Endothelial cell of umbilical vein (primary cell): ENCODE data around the gene DEFB113. TPM values are rescaled to one million over a fixed set of nuclear protein-coding genes. Genes with fewer than 3 reads are reported as not detected.

Experiments used
- BruUV-seq: library from RNA; stranded (reverse); fragments of 400-500 nt; replicated peaks from 2 replicates; lab custom pipeline; 2021; lab: Mats Ljungman, UMichigan
- CTCF ChIA-PET: fragments of 300-600, 350-600 bp; sonication (Branson Sonifier 250); formaldehyde crosslinking; loops from one replicate; lab custom pipeline; 2021; ENCODE audit warnings: antibody characterized with exemption, inconsistent platforms; lab: Charles Lee
- POLR2A ChIA-PET: fragments of 300-600, 350-600 bp; sonication (Branson Sonifier 250); formaldehyde crosslinking; loops from one replicate; lab custom pipeline; 2021; ENCODE audit warnings: antibody characterized with exemption, inconsistent platforms; lab: Charles Lee
- DNase-seq: peaks from one replicate; pipeline ENCODE4 v3.0.0-alpha.2; 2011; ENCODE audit warnings: low read depth, low spot score
- FAIRE-seq: peaks from 2 replicates; lab custom pipeline; 2011; peaks lifted over from hg19 to GRCh38; lab: Jason Lieb, UNC
- H2AFZ ChIP-seq: 2 replicates; pipeline ENCODE4 v1.6.0; 2012; ENCODE audit warnings: low read depth, low read length, control low read depth, inconsistent platforms
- H3K27ac ChIP-seq: 2 replicates; pipeline ENCODE4 v1.5.1; 2011; ENCODE audit warnings: low read depth, mild to moderate bottlenecking, control low read depth, low read length, moderate library complexity; ENCODE audit not compliant: insufficient read depth
- H3K27me3 ChIP-seq, 2 experiments: 2 replicates each; pipeline versions ENCODE4 v1.6.0 to v1.6.1; 2011; ENCODE audit warnings: low read length in 2 of 2, mixed read lengths in 1 of 2; ENCODE audit not compliant: control insufficient read depth in 2 of 2, insufficient read depth in 2 of 2
- H3K36me3 ChIP-seq, 2 experiments: 2 replicates in 1 of 2; 3 replicates in 1 of 2; pipeline ENCODE4 v1.5.1; 2011; ENCODE audit warnings: low read length in 2 of 2, mild to moderate bottlenecking in 1 of 2, moderate library complexity in 1 of 2; ENCODE audit not compliant: control insufficient read depth in 2 of 2, insufficient read depth in 2 of 2; ENCODE audit errors: extremely low read depth in 1 of 2
- H3K4me1 ChIP-seq: 3 replicates; pipeline ENCODE4 v1.5.1; 2011; ENCODE audit warnings: mild to moderate bottlenecking, low read length; ENCODE audit not compliant: control insufficient read depth, insufficient read depth; ENCODE audit errors: extremely low read depth
- H3K4me2 ChIP-seq: 2 replicates; pipeline ENCODE4 v1.6.1; 2011; ENCODE audit warnings: low read length, control low read depth, mixed read lengths; ENCODE audit not compliant: insufficient read depth
- H3K4me3 ChIP-seq, 3 experiments: fragments of 200-600 bp in 1 of 3; sonication (generic), shearing (Covaris generic) in 1 of 3; replicated peaks in 1 of 3; 2 replicates each; pipeline ENCODE4 v1.5.1; 2011 to 2016; ENCODE audit warnings: control low read depth in 3 of 3, low read length in 3 of 3, mild to moderate bottlenecking in 2 of 3, inconsistent platforms in 1 of 3, low read depth in 1 of 3, moderate library complexity in 1 of 3; ENCODE audit not compliant: insufficient read depth in 1 of 3
- H3K79me2 ChIP-seq: 2 replicates; pipeline ENCODE4 v1.6.0; 2012; ENCODE audit warnings: low read length, inconsistent platforms; ENCODE audit not compliant: control insufficient read depth, insufficient read depth
- H3K9ac ChIP-seq: replicated peaks from 2 replicates; pipeline ENCODE3; 2011; ENCODE audit warnings: low read length, control low read depth; ENCODE audit not compliant: insufficient read depth; ENCODE audit errors: extremely low read depth
- H3K9me1 ChIP-seq: replicated peaks from 3 replicates; pipeline ENCODE4 v1.6.0; 2011; ENCODE audit warnings: mild to moderate bottlenecking, low read length; ENCODE audit not compliant: control insufficient read depth, insufficient read depth; ENCODE audit errors: extremely low read depth
- H3K9me3 ChIP-seq: replicated peaks from 2 replicates; pipeline ENCODE4 v1.5.1; 2012; ENCODE audit warnings: low read length, inconsistent platforms; ENCODE audit not compliant: control insufficient read depth, insufficient read depth
- H4K20me1 ChIP-seq: replicated peaks from 2 replicates; pipeline ENCODE3; 2011; ENCODE audit warnings: mild to moderate bottlenecking, low read length; ENCODE audit not compliant: control insufficient read depth, insufficient read depth; ENCODE audit errors: extremely low read depth
- GATA2 ChIP-seq: IDR thresholded peaks from 2 replicates; pipeline ENCODE4 v1.7.0; 2011; ENCODE audit warnings: low read depth, mild to moderate bottlenecking, moderate library complexity, mixed read lengths, low read length; ENCODE audit not compliant: insufficient read length, insufficient read depth
- POLR2AphosphoS5 ChIP-seq: IDR thresholded peaks from 2 replicates; pipeline ENCODE4 v1.6.1; 2012; ENCODE audit warnings: low read depth, mild to moderate bottlenecking, control low read depth, low read length, moderate library complexity; ENCODE audit not compliant: insufficient read depth
- dilution Hi-C: fragments of 300-500 bp; cut with MboI; formaldehyde crosslinking; loops from one replicate; pipeline ENCODE4 v1.15.0; 2019; ENCODE audit warnings: low sequenced_read_pairs; ENCODE audit not compliant: extremely low pct_ligation_motif_present
- intact Hi-C: fragments of 100-400 bp; cut with micrococcal nuclease; formaldehyde crosslinking; loops from one replicate; pipeline ENCODE4 v1.10.0; 2022
- polyA plus RNA-seq, 4 experiments: library from polyadenylated mRNA; depleted of rRNA in 3 of 4; stranded (reverse) in 3 of 4; unstranded in 1 of 4; fragments of >200 nt; gene quantifications; 2 replicates each; pipeline versions ENCODE4 v1.2.1 to v1.2.3, GENCODE V29; 2011 to 2012; ENCODE audit warnings: missing spikeins in 1 of 4
- total RNA-seq: library from RNA; stranded (reverse); gene quantifications from 2 replicates; pipeline ENCODE4 v1.2.3, GENCODE V29; 2021
- TF ChIP-seq, protein P1 (sequence below): IDR thresholded peaks from 2 replicates; pipeline ENCODE4 v1.6.1; 2011; ENCODE audit not compliant: insufficient read depth, insufficient read length

Gene DEFB113
- total and polyA plus RNA-seq, 2 donors (not counting 3 experiments of a cell fraction or from before 2014, with no cell fraction given): not detected

DNA sequence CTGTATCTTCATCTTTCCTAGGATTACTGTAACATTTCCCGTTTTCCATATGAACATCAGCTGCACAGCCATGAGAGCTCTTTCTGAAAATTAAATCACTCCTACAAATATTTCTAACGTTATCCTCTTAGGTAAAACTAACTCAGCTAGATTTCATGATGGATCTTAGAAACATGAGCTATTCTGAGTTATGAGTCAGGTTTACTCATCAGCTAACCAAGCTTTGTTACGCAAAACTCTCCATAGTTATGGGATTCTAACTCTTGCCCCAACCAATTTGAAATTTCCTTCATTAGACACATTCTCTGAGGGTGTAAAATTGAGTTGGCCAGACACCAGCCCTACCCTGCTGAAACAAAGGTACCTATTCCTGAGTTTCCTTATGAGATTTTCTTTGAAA is 38.4 kb upstream of the DEFB113 start:
- no TSS peak for BruUV-seq
- H3K36me3 ChIP-seq: no peaks in the 10 kb centered on the region
- no peak overlapping the region for H3K4me2 ChIP-seq
- TF ChIP-seq POLR2AphosphoS5: no peak
- TF ChIP-seq, protein P1, sequence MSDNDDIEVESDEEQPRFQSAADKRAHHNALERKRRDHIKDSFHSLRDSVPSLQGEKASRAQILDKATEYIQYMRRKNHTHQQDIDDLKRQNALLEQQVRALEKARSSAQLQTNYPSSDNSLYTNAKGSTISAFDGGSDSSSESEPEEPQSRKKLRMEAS: no peak
- no peak for TF ChIP-seq GATA2
- no peaks in the 10 kb centered on the region for H3K27me3 ChIP-seq
- no peak overlapping the region for H3K27ac ChIP-seq
- DNase-seq (no peak), FAIRE-seq (no peak)
- no peaks in the 10 kb centered on the region for H3K4me1 ChIP-seq
- no peaks in the 10 kb centered on the region for H3K79me2 ChIP-seq
- intact Hi-C loops: no loop called here
- no peak overlapping the region for H2AFZ ChIP-seq
- peaks cover 2% of the 10 kb centered on the region for H3K9me3 ChIP-seq
- ChIA-PET CTCF (no interaction called here), POLR2A (no interaction called here)
- dilution Hi-C loops: no loop called here
- H4K20me1 ChIP-seq: no peaks in the 10 kb centered on the region
- H3K9me1 ChIP-seq: no peaks in the 10 kb centered on the region
- H3K4me3 ChIP-seq: no peak overlapping the region
- H3K9ac ChIP-seq: no peak overlapping the region

DNA sequence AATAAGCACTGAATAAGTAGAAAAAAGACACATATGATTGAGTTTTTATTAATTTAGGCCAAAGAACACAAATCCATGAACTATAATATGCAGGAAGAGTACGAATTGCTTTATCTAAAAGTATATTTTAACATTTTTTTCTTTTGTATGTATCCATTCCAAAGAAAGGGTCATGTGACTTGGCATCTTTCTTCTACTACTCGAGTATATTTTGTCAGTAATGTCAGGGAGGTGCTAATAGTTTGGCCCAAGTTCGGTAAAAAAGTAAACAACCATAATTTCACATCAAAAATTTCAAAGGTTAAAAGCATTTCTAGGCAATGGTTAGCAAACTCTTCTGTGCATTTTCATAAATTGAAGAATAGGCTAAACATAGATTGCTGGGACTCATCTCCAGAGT is 33.7 kb upstream of the DEFB113 start:
- H3K27me3 ChIP-seq: no peaks in the 10 kb centered on the region
- BruUV-seq: no TSS peak
- H3K27ac ChIP-seq: no peak overlapping the region
- no peaks in the 10 kb centered on the region for H3K4me1 ChIP-seq
- H4K20me1 ChIP-seq: no peaks in the 10 kb centered on the region
- H3K9ac ChIP-seq: no peak overlapping the region
- no peaks in the 10 kb centered on the region for H3K79me2 ChIP-seq
- H3K36me3 ChIP-seq: no peaks in the 10 kb centered on the region
- no peak for TF ChIP-seq GATA2
- no peaks in the 10 kb centered on the region for H3K9me1 ChIP-seq
- H3K4me3 ChIP-seq: no peak overlapping the region
- no peak overlapping the region for H3K4me2 ChIP-seq
- H2AFZ ChIP-seq: no peak overlapping the region
- intact Hi-C loops (no loop called here), dilution Hi-C loops (no loop called here)
- no peak for DNase-seq
- H3K9me3 ChIP-seq: no peaks in the 10 kb centered on the region
- ChIA-PET CTCF (no interaction called here), POLR2A (no interaction called here)
- no peak for FAIRE-seq
